ENCODE measurements around the gene PRH2. TPM values are rescaled to one million over a fixed set of nuclear protein-coding genes. Genes with fewer than 3 reads are reported as not detected.

PRH2 gene
- not detected in 2 replicates for total RNA-seq

DNA sequence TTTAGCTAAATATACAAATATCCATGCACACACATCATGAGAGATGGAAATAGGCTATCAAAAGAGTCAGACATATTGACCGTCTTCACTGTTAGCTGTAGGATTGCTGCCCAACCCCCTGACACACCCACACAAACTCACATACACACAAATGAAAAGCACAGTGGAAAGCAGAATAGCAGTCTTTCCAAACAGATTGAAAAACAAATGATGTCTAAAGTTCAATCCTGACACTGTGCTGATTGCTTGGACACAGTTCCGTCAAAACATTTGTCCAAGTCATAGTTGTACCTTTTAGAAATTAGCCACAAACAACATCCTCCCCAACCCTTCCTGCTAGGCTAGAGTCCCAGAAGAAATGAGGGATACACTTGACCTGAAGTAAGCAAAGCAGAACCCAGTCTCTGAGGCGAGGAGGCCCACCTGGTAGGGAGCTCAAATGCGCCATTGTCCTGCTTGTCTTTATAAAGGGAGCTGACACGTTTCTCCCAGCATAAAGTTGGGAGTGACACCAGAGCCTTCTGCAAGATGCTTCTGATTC is at the start of gene PRH2:
PRH2 (plus strand) TSS at position 491 of the 541 bp plus-strand sequence; CDS start at position 529, 38 bp downstream.

GRCh38 chr12:10884086-10884725 is 44.8 kb upstream of the PRH2 start, which contains the start of gene PRH1:
PRH1 (minus strand) TSS chr12:10884255; CDS start chr12:10884217, 38 bp downstream.

GRCh38 chr12:10909462-10909861 is 19.6 kb upstream of the PRH2 start, which contains the start of gene TAS2R13:
TAS2R13 (minus strand) TSS chr12:10909562; CDS start chr12:10909298, 264 bp downstream.

GRCh38 chr12:10939163-10939562 is 10.1 kb downstream of the PRH2 start, which contains the start of gene TAS2R14:
TAS2R14 (minus strand) TSS chr12:10939263; CDS start chr12:10939207, 56 bp downstream.

Other genes starting within 250 kb of the PRH2 start
- 318 and 422 TPM in 2 replicates for gene YBX3, start 205.9 kb upstream of the PRH2 start, total RNA-seq
- not detected in 2 replicates for gene TAS2R7, start 126.6 kb upstream of the PRH2 start, total RNA-seq
- gene TAS2R8, start 122.0 kb upstream of the PRH2 start, total RNA-seq, result not detected in 2 replicates
- not detected in 2 replicates for gene TAS2R9, start 119.1 kb upstream of the PRH2 start, total RNA-seq
- gene TAS2R10, start 102.9 kb upstream of the PRH2 start, total RNA-seq, result 0.31 TPM in 1 of 2 replicates, not detected in the other
- gene PRR4, start 79.8 kb upstream of the PRH2 start, total RNA-seq, result 0.31 TPM in 1 of 2 replicates, not detected in the other
- gene PRH1, start 45.0 kb upstream of the PRH2 start, total RNA-seq, result 0.76 and 9.7 TPM in 2 replicates
- gene TAS2R13, start 19.7 kb upstream of the PRH2 start, total RNA-seq, result not detected in 2 replicates
- gene TAS2R14, start 10.0 kb downstream of the PRH2 start, total RNA-seq, result 0.19 and 0.70 TPM in 2 replicates
- gene TAS2R50, start 57.7 kb downstream of the PRH2 start, total RNA-seq, result not detected in 2 replicates
- gene TAS2R20, start 69.1 kb downstream of the PRH2 start, total RNA-seq, result 0.08 and 0.19 TPM in 2 replicates
- 0.39 TPM in 1 of 2 replicates, not detected in the other for gene TAS2R19, start 93.4 kb downstream of the PRH2 start, total RNA-seq
- 0.39 TPM in 1 of 2 replicates, not detected in the other for gene TAS2R31, start 102.2 kb downstream of the PRH2 start, total RNA-seq
- gene TAS2R46, start 133.1 kb downstream of the PRH2 start, total RNA-seq, result not detected in 2 replicates
- gene TAS2R43, start 163.1 kb downstream of the PRH2 start, total RNA-seq, result not detected in 2 replicates
- gene TAS2R30, start 205.4 kb downstream of the PRH2 start, total RNA-seq, result 0.08 TPM in 1 of 2 replicates, not detected in the other
- 3.5 and 4.1 TPM in 2 replicates for gene SMIM10L1, start 242.0 kb downstream of the PRH2 start, total RNA-seq

All from hair follicular keratinocyte (primary cell).